Breast epithelium (tissue), 3 donors: ENCODE measurements around the gene HRC.

Experiments
- POLR2A ChIP-seq: fragments of 450-650 bp; IDR thresholded peaks from one replicate; pipeline ENCODE4 v1.6.1; 2016; ENCODE audit warnings: antibody characterized with exemption, mild to moderate bottlenecking, moderate library complexity
- POLR2AphosphoS5 ChIP-seq, 3 donors: sonication (generic); formaldehyde crosslinking; IDR thresholded peaks; one replicate each; pipeline ENCODE4 v1.6.1; 2017; ENCODE audit warnings: antibody characterized with exemption in 3 of 3
- TF ChIP-seq, protein P1 (sequence below), 3 donors: fragments of 450-650 bp; IDR thresholded peaks; one replicate each; pipeline ENCODE4 v1.5.1; 2016 to 2017; ENCODE audit warnings: antibody characterized with exemption in 3 of 3, mild to moderate bottlenecking in 3 of 3, moderate library complexity in 3 of 3

DNA sequence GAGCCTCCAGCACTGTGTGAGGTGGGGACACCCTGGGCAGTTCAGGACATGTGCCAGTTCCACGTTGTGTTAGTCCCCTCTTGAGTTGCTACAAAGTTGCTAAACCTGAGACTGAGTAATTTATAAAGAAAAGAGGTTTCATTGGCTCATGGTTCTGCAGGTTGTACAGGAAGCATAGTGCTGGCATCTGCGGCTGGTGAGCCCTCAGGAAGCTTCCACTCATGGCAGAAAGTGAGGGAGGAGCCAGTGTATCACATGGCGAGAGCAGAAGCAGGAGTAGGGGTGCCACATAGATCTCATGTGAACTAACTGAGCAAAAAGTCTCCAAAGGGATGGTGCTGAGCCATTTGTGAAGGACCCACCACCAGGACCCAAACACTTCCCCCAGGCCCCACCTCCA is 35.6 kb upstream of the HRC start:
- TF ChIP-seq, protein P1, sequence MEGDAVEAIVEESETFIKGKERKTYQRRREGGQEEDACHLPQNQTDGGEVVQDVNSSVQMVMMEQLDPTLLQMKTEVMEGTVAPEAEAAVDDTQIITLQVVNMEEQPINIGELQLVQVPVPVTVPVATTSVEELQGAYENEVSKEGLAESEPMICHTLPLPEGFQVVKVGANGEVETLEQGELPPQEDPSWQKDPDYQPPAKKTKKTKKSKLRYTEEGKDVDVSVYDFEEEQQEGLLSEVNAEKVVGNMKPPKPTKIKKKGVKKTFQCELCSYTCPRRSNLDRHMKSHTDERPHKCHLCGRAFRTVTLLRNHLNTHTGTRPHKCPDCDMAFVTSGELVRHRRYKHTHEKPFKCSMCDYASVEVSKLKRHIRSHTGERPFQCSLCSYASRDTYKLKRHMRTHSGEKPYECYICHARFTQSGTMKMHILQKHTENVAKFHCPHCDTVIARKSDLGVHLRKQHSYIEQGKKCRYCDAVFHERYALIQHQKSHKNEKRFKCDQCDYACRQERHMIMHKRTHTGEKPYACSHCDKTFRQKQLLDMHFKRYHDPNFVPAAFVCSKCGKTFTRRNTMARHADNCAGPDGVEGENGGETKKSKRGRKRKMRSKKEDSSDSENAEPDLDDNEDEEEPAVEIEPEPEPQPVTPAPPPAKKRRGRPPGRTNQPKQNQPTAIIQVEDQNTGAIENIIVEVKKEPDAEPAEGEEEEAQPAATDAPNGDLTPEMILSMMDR (IDR thresholded peaks at IDR 0.05), result no peak
- TF ChIP-seq POLR2A, result no peak
- no peak for TF ChIP-seq POLR2AphosphoS5 (IDR thresholded peaks at IDR 0.05)
